ENCODE measurements around the gene TENM3. TPM values are rescaled to one million over a fixed set of nuclear protein-coding genes. Genes with fewer than 3 reads are reported as not detected.

The TENM3 gene
- total RNA-seq, 4 donors from 2014 or later: 0.18 to 9.4 (median 1.5) TPM

GRCh38 chr4:182560358-182560757, 317.2 kb downstream of the TENM3 start:
- no peak overlapping the region for H3K4me3 ChIP-seq
- H3K4me1 ChIP-seq: no peaks in the 10 kb centered on the region
- DNase-seq: no peak
- no peaks in the 10 kb centered on the region for H3K9me3 ChIP-seq
- no peaks in the 10 kb centered on the region for H3K27me3 ChIP-seq
- no peak overlapping the region for H3K27ac ChIP-seq
- H3K36me3 ChIP-seq: no peaks in the 10 kb centered on the region
- TF ChIP-seq POLR2A (IDR thresholded peaks at IDR 0.05): no peak
- TF ChIP-seq CTCF (IDR thresholded peaks at IDR 0.05): no peak

GRCh38 chr4:182562350-182562749, 319.1 kb downstream of the TENM3 start:
- no peaks in the 10 kb centered on the region for H3K27me3 ChIP-seq
- H3K27ac ChIP-seq: no peak overlapping the region
- no peaks in the 10 kb centered on the region for H3K4me1 ChIP-seq
- TF ChIP-seq POLR2A (IDR thresholded peaks at IDR 0.05): no peak
- TF ChIP-seq CTCF (IDR thresholded peaks at IDR 0.05): no peak
- H3K9me3 ChIP-seq: no peaks in the 10 kb centered on the region
- H3K36me3 ChIP-seq: no peaks in the 10 kb centered on the region
- no peak for DNase-seq
- no peak overlapping the region for H3K4me3 ChIP-seq

- no peak for DNase-seq
- no peak overlapping the region for H3K4me3 ChIP-seq
- no peaks in the 10 kb centered on the region for H3K27me3 ChIP-seq
- no peak for TF ChIP-seq POLR2A (IDR thresholded peaks at IDR 0.05)
- TF ChIP-seq CTCF (IDR thresholded peaks at IDR 0.05): no peak
- H3K9me3 ChIP-seq: no peaks in the 10 kb centered on the region
- no peaks in the 10 kb centered on the region for H3K4me1 ChIP-seq
- no peak overlapping the region for H3K27ac ChIP-seq
- H3K36me3 ChIP-seq: no peaks in the 10 kb centered on the region
Measured at GRCh38 chr4:182564724-182565369, 321.6 kb downstream of the TENM3 start.

GRCh38 chr4:182567119-182567518, 323.9 kb downstream of the TENM3 start:
- Histone ChIP-seq H3K4me3 (no peak overlapping the region), H3K36me3 (no peaks in the 10 kb centered on the region), H3K9me3 (no peaks in the 10 kb centered on the region), H3K4me1 (no peaks in the 10 kb centered on the region), H3K27me3 (no peaks in the 10 kb centered on the region), H3K27ac (no peak overlapping the region)
- TF ChIP-seq POLR2A (IDR thresholded peaks at IDR 0.05): no peak
- TF ChIP-seq CTCF (IDR thresholded peaks at IDR 0.05): no peak
- DNase-seq: no peak

- no peak overlapping the region for H3K27ac ChIP-seq
- H3K4me1 ChIP-seq: no peaks in the 10 kb centered on the region
- no peak for DNase-seq
- H3K27me3 ChIP-seq: no peaks in the 10 kb centered on the region
- TF ChIP-seq POLR2A (IDR thresholded peaks at IDR 0.05): no peak
- TF ChIP-seq CTCF (IDR thresholded peaks at IDR 0.05): no peak
- H3K4me3 ChIP-seq: no peak overlapping the region
- H3K36me3 ChIP-seq: no peaks in the 10 kb centered on the region
- no peaks in the 10 kb centered on the region for H3K9me3 ChIP-seq
Measured at GRCh38 chr4:182569561-182569960, 326.4 kb downstream of the TENM3 start.

- Histone ChIP-seq H3K4me3 (no peak overlapping the region), H3K4me1 (no peaks in the 10 kb centered on the region), H3K27ac (no peak overlapping the region), H3K27me3 (no peaks in the 10 kb centered on the region), H3K36me3 (no peaks in the 10 kb centered on the region), H3K9me3 (no peaks in the 10 kb centered on the region)
- TF ChIP-seq CTCF (IDR thresholded peaks at IDR 0.05): no peak
- no peak for TF ChIP-seq POLR2A (IDR thresholded peaks at IDR 0.05)
- no peak for DNase-seq
Measured at GRCh38 chr4:182574706-182575105, 331.5 kb downstream of the TENM3 start.

Measured in Peyer's patch (tissue), 4 donors.